ENCODE results near the gene SMIM17.
"Not testable (repeated sequence)": the region's sequence is repeated elsewhere in the genome, so short reads cannot be mapped to it uniquely, and the experiment has no call there.

The SMIM17 gene

GRCh38 chr19:56660381-56661107, 17.6 kb downstream of the SMIM17 start:
- DNase-seq (ENCODE audit: low read depth), result no peak

- DNase-seq (ENCODE audit: low read depth), result no peak
These were observed 18.3 kb downstream of the SMIM17 start for GRCh38 chr19:56661248-56661647.

GRCh38 chr19:56663931-56664500, 21.1 kb downstream of the SMIM17 start:
- no peak for DNase-seq (ENCODE audit: low read depth)

- no peak for DNase-seq (ENCODE audit: low read depth)
These were observed 21.6 kb downstream of the SMIM17 start for GRCh38 chr19:56664511-56664910.

GRCh38 chr19:56667311-56667870, 24.4 kb downstream of the SMIM17 start:
- DNase-seq (ENCODE audit: low read depth), result no peak

GRCh38 chr19:56668676-56669075, 25.7 kb downstream of the SMIM17 start:
- no peak for DNase-seq (ENCODE audit: low read depth)

- no peak for DNase-seq (ENCODE audit: low read depth)
These were observed 27.5 kb downstream of the SMIM17 start for GRCh38 chr19:56670401-56670960.

- no peak for DNase-seq (ENCODE audit: low read depth)
These were observed 28.1 kb downstream of the SMIM17 start for GRCh38 chr19:56670961-56671612.

GRCh38 chr19:56671613-56671994, 28.6 kb downstream of the SMIM17 start, which contains the start of gene ZNF835:
ZNF835 (minus strand) TSS chr19:56671757; CDS start chr19:56665198, 6,559 bp downstream.
- DNase-seq (ENCODE audit: low read depth), result peak; percentile 44

GRCh38 chr19:56672610-56673009, 29.7 kb downstream of the SMIM17 start:
- DNase-seq (ENCODE audit: low read depth), result not testable (repeated sequence)

- no peak for DNase-seq (ENCODE audit: low read depth)
These were observed 35.2 kb downstream of the SMIM17 start for GRCh38 chr19:56678205-56678604.

- DNase-seq (ENCODE audit: low read depth), result no peak
These were observed 38.7 kb downstream of the SMIM17 start for GRCh38 chr19:56681702-56682101.

- DNase-seq (ENCODE audit: low read depth), result no peak
These were observed 40.2 kb downstream of the SMIM17 start for GRCh38 chr19:56683116-56683515.

- no peak for DNase-seq (ENCODE audit: low read depth)
These were observed 44.1 kb downstream of the SMIM17 start for GRCh38 chr19:56687031-56687430.

- DNase-seq (ENCODE audit: low read depth), result no peak
These were observed 46.2 kb downstream of the SMIM17 start for GRCh38 chr19:56689198-56689597.

GRCh38 chr19:56690670-56691069, 47.7 kb downstream of the SMIM17 start:
- DNase-seq (ENCODE audit: low read depth), result no peak

- no peak for DNase-seq (ENCODE audit: low read depth)
These were observed 49.4 kb downstream of the SMIM17 start for GRCh38 chr19:56692206-56692895.

- no peak for DNase-seq (ENCODE audit: low read depth)
These were observed 56.6 kb downstream of the SMIM17 start for GRCh38 chr19:56699552-56699951.

- DNase-seq (ENCODE audit: low read depth), result no peak
These were observed 58.9 kb downstream of the SMIM17 start for GRCh38 chr19:56701895-56702294.

- DNase-seq (ENCODE audit: low read depth), result no peak
These were observed 63.0 kb downstream of the SMIM17 start for GRCh38 chr19:56705939-56706338.

All from T-helper 22 cell (primary cell).